ENCODE measurements around the gene NR0B2. TPM values are rescaled to one million over a fixed set of nuclear protein-coding genes. Genes with fewer than 3 reads are reported as not detected.

NR0B2 gene
- total and polyA plus RNA-seq, 2 of the 13 experiments (the other 11 are each of a cell fraction or from before 2014, with no cell fraction given): 72.5 to 133 TPM

GRCh38 chr1:26913754-26914619 lies at the start of gene NR0B2 (continued):
- TF ChIP-seq LRRFIP1 (CRISPR knock-in tag; conservative IDR thresholded peaks at IDR 0.05) (no peak), AGO1 (IDR thresholded peaks at IDR 0.05; ENCODE audit: low read depth, low read length, poor library complexity, severe bottlenecking) (no peak), BORCS8-MEF2B (CRISPR knock-in tag; IDR thresholded peaks at IDR 0.05) (no peak; the same call in 1 of the 2 replicates), ZFP1 (CRISPR knock-in tag; IDR thresholded peaks at IDR 0.05) (peak; percentile 81; the same call in 1 of the 2 replicates), EHMT2 (IDR thresholded peaks at IDR 0.05; ENCODE audit: borderline replicate concordance, low read depth, low read length) (no peak), SATB2 (CRISPR knock-in tag; IDR thresholded peaks at IDR 0.05) (0 out of 2 replicates have a peak, but pooled peaks have one; percentile 54), PREB (CRISPR knock-in tag; IDR thresholded peaks at IDR 0.05) (no peak), MLLT10 (CRISPR knock-in tag; IDR thresholded peaks at IDR 0.05) (peak; percentile 95), CBX5 (CRISPR knock-in tag; IDR thresholded peaks at IDR 0.05; ENCODE audit: borderline replicate concordance) (peak; percentile 97), IKZF5 (CRISPR knock-in tag; IDR thresholded peaks at IDR 0.05) (peak; percentile 97), ZNF580 (CRISPR knock-in tag; IDR thresholded peaks at IDR 0.05; ENCODE audit: borderline replicate concordance, low read depth) (peak; percentile 51), BCL3 (CRISPR knock-in tag; IDR thresholded peaks at IDR 0.05) (peak; percentile 84; the same call in 1 of the 2 replicates), ZNF776 (CRISPR knock-in tag; IDR thresholded peaks at IDR 0.05) (peak; percentile 86; the same call in 1 of the 2 replicates), ZNF713 (CRISPR knock-in tag; IDR thresholded peaks at IDR 0.05) (no peak), KLF6 (CRISPR knock-in tag; IDR thresholded peaks at IDR 0.05) (peak; percentile 87), ZNF10 (CRISPR knock-in tag; IDR thresholded peaks at IDR 0.05; ENCODE audit: borderline replicate concordance, low read depth) (no peak), ZNF747 (CRISPR knock-in tag; IDR thresholded peaks at IDR 0.05; ENCODE audit: borderline replicate concordance) (peak; percentile 26), ZFP37 (CRISPR knock-in tag; IDR thresholded peaks at IDR 0.05; ENCODE audit: borderline replicate concordance) (peak; percentile 31), SPEN (CRISPR knock-in tag; IDR thresholded peaks at IDR 0.05; ENCODE audit: low read depth) (peak; percentile 83)

Data from HepG2 (cell line).